ENCODE data around the gene RFXANK.

Gene RFXANK

GRCh38 chr19:19234220-19234816, 42.3 kb downstream of the RFXANK start:
- no peak for DNase-seq

- DNase-seq, result no peak
Observed at GRCh38 chr19:19236173-19236572, 44.1 kb downstream of the RFXANK start.

GRCh38 chr19:19238126-19238894, 46.3 kb downstream of the RFXANK start:
- DNase-seq, result no peak

DNA sequence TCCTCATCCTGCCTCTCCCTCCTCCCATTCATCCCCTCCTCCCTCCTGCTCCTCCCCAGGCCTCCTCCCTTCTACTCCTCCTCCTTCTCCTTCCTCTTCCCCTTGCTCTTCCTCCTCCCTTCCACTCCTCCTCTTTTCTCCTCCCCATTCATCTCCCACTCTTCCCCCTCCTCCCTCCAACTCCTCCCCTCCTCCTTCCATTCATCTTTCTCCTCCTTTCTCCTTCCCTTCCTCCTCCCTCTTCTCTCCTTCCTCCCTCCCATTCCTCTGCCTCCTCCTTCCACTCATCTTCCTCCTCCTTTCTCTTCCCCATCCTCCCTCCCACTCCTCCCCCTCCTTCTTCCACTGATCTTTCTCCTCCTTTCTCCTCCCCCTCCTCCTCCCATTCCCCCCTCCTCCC, 47.6 kb downstream of the RFXANK start:
- DNase-seq, result no peak

DNA sequence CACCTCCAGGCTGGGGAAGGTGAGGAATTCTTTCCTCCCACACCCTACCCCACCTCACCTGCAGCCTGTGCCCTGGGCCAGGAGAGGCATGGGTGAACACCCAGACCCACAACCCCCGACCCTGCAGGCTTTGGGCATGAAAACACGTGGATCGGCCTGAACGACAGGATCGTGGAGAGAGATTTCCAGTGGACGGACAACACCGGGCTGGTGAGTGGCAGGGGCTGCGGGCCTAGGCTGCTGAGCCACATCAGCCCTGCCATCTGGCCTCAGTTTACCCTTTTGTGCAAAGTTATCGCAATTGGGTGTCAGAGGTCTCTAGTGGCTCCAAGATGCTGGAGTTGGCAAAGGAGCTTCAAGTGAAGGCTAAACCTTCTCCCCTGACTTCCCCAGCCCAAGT, 48.4 kb downstream of the RFXANK start:
- DNase-seq, result no peak

DNA sequence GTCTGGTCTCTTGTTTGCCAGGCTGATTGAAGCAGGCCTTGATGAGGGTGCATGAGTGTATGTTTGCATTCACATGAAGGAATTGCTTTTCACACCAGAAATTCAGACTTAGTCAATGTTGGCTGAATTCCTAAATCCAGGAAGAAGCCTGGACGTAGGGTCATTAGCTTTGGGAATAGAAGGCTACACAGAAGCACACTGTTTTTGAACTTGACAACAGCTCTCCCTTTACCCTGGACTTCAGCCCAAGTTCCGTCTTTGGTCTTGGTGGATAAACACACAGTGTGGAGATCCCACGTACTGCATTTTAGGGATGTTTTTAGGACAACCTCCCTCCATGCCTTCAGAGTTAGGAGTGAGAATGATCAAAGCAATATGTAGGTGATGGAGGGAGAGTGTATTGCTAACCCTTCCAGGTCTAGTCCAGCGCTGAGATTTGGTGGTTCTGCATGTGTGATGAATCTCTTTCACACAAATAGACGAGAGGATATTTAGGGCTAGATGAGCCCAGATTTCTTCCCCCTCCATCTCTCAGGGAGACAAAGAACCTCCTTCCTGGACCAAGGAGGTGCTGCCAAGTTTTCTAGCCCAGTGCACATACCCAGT, 58.2 kb downstream of the RFXANK start:
- no peak for DNase-seq

Measured in GDM1 (cell line).